ENCODE data around the gene GRPEL1. TPM values are rescaled to one million over a fixed set of nuclear protein-coding genes. Genes with fewer than 3 reads are reported as not detected.

The GRPEL1 gene
- total and polyA plus RNA-seq, 2 of the 13 experiments (the other 11 are each of a cell fraction or from before 2014, with no cell fraction given): 32.3 to 141 TPM

DNA sequence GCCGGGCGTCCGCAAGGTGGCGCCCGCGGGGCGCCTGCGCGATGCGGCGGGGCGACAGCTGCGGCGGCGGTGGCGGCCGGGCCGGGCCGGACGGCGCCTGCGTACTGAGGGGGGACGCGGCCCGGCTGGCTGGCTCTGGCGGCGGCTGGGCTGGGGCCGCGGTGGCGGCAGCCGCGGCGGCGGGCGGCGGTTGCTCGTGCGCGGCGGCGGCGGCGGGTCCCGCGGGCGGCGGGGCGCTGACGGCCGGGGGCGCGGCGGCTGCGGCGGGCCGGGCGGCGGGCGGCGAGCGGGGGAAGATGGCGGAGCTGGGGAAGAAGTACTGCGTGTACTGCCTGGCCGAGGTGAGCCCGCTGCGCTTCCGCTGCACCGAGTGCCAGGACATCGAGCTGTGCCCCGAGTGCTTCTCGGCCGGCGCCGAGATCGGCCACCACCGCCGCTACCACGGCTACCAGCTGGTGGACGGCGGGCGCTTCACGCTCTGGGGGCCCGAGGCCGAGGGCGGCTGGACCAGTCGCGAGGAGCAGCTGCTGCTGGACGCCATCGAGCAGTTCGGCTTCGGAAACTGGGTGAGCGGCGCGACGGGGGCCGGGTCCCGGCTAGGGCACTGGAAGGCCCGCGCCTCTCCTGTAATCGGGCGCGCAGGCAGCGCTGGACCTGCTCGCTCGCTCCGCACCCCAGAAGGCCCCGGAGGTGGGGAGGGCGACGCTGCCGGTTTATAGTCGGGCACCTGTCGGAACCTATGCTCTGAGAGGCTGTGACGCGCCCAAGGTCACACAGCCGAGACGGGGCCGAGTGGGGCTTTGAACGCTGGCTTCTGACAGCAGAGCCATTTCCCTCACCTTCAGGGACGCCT lies 24.4 kb downstream of the GRPEL1 start, which contains the start of gene TADA2B (continued):
- TF ChIP-seq, protein P1, sequence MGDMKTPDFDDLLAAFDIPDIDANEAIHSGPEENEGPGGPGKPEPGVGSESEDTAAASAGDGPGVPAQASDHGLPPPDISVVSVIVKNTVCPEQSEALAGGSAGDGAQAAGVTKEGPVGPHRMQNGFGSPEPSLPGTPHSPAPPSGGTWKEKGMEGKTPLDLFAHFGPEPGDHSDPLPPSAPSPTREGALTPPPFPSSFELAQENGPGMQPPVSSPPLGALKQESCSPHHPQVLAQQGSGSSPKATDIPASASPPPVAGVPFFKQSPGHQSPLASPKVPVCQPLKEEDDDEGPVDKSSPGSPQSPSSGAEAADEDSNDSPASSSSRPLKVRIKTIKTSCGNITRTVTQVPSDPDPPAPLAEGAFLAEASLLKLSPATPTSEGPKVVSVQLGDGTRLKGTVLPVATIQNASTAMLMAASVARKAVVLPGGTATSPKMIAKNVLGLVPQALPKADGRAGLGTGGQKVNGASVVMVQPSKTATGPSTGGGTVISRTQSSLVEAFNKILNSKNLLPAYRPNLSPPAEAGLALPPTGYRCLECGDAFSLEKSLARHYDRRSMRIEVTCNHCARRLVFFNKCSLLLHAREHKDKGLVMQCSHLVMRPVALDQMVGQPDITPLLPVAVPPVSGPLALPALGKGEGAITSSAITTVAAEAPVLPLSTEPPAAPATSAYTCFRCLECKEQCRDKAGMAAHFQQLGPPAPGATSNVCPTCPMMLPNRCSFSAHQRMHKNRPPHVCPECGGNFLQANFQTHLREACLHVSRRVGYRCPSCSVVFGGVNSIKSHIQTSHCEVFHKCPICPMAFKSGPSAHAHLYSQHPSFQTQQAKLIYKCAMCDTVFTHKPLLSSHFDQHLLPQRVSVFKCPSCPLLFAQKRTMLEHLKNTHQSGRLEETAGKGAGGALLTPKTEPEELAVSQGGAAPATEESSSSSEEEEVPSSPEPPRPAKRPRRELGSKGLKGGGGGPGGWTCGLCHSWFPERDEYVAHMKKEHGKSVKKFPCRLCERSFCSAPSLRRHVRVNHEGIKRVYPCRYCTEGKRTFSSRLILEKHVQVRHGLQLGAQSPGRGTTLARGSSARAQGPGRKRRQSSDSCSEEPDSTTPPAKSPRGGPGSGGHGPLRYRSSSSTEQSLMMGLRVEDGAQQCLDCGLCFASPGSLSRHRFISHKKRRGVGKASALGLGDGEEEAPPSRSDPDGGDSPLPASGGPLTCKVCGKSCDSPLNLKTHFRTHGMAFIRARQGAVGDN (CRISPR knock-in tag; IDR thresholded peaks at IDR 0.05): peak; percentile 73
- TF ChIP-seq, protein P2, sequence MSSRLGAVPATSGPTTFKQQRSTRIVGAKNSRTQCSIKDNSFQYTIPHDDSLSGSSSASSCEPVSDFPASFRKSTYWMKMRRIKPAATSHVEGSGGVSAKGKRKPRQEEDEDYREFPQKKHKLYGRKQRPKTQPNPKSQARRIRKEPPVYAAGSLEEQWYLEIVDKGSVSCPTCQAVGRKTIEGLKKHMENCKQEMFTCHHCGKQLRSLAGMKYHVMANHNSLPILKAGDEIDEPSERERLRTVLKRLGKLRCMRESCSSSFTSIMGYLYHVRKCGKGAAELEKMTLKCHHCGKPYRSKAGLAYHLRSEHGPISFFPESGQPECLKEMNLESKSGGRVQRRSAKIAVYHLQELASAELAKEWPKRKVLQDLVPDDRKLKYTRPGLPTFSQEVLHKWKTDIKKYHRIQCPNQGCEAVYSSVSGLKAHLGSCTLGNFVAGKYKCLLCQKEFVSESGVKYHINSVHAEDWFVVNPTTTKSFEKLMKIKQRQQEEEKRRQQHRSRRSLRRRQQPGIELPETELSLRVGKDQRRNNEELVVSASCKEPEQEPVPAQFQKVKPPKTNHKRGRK (CRISPR knock-in tag; IDR thresholded peaks at IDR 0.05): no peak
- TF ChIP-seq ARNT2 (CRISPR knock-in tag; IDR thresholded peaks at IDR 0.05; ENCODE audit: low read depth) (no peak), ZNF781 (CRISPR knock-in tag; IDR thresholded peaks at IDR 0.05; ENCODE audit: borderline replicate concordance, not compliant biosample characterization) (no peak), ZNF709 (CRISPR knock-in tag; IDR thresholded peaks at IDR 0.05) (no peak), MZF1 (CRISPR knock-in tag; IDR thresholded peaks at IDR 0.05; ENCODE audit: borderline replicate concordance) (no peak), MXI1 (IDR thresholded peaks at IDR 0.05; ENCODE audit: borderline replicate concordance, low read depth, low read length) (no peak), EEA1 (CRISPR knock-in tag; IDR thresholded peaks at IDR 0.05; ENCODE audit: borderline replicate concordance) (peak; percentile 46; the same call in 1 of the 2 replicates), MLLT10 (CRISPR knock-in tag; IDR thresholded peaks at IDR 0.05) (no peak), AGO1 (IDR thresholded peaks at IDR 0.05; ENCODE audit: low read depth, low read length, poor library complexity, severe bottlenecking) (no peak), ZNF879 (CRISPR knock-in tag; IDR thresholded peaks at IDR 0.05) (no peak)
- TF ChIP-seq, protein P3, sequence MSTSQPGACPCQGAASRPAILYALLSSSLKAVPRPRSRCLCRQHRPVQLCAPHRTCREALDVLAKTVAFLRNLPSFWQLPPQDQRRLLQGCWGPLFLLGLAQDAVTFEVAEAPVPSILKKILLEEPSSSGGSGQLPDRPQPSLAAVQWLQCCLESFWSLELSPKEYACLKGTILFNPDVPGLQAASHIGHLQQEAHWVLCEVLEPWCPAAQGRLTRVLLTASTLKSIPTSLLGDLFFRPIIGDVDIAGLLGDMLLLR (CRISPR knock-in tag; IDR thresholded peaks at IDR 0.05): no peak
- TF ChIP-seq, protein P4, sequence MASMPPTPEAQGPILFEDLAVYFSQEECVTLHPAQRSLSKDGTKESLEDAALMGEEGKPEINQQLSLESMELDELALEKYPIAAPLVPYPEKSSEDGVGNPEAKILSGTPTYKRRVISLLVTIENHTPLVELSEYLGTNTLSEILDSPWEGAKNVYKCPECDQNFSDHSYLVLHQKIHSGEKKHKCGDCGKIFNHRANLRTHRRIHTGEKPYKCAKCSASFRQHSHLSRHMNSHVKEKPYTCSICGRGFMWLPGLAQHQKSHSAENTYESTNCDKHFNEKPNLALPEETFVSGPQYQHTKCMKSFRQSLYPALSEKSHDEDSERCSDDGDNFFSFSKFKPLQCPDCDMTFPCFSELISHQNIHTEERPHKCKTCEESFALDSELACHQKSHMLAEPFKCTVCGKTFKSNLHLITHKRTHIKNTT (CRISPR knock-in tag; IDR thresholded peaks at IDR 0.05): no peak
- TF ChIP-seq, protein P5, sequence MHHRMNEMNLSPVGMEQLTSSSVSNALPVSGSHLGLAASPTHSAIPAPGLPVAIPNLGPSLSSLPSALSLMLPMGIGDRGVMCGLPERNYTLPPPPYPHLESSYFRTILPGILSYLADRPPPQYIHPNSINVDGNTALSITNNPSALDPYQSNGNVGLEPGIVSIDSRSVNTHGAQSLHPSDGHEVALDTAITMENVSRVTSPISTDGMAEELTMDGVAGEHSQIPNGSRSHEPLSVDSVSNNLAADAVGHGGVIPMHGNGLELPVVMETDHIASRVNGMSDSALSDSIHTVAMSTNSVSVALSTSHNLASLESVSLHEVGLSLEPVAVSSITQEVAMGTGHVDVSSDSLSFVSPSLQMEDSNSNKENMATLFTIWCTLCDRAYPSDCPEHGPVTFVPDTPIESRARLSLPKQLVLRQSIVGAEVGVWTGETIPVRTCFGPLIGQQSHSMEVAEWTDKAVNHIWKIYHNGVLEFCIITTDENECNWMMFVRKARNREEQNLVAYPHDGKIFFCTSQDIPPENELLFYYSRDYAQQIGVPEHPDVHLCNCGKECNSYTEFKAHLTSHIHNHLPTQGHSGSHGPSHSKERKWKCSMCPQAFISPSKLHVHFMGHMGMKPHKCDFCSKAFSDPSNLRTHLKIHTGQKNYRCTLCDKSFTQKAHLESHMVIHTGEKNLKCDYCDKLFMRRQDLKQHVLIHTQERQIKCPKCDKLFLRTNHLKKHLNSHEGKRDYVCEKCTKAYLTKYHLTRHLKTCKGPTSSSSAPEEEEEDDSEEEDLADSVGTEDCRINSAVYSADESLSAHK (CRISPR knock-in tag; IDR thresholded peaks at IDR 0.05; ENCODE audit: borderline replicate concordance): no peak
- TF ChIP-seq, protein P6, sequence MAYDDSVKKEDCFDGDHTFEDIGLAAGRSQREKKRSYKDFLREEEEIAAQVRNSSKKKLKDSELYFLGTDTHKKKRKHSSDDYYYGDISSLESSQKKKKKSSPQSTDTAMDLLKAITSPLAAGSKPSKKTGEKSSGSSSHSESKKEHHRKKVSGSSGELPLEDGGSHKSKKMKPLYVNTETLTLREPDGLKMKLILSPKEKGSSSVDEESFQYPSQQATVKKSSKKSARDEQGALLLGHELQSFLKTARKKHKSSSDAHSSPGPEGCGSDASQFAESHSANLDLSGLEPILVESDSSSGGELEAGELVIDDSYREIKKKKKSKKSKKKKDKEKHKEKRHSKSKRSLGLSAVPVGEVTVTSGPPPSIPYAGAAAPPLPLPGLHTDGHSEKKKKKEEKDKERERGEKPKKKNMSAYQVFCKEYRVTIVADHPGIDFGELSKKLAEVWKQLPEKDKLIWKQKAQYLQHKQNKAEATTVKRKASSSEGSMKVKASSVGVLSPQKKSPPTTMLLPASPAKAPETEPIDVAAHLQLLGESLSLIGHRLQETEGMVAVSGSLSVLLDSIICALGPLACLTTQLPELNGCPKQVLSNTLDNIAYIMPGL (CRISPR knock-in tag; IDR thresholded peaks at IDR 0.05; ENCODE audit: borderline replicate concordance in 1 of 2, low read depth in 1 of 2): peak; percentile 45 to 49; a peak in 2 of 4 replicates

Data from HepG2 (cell line).